MM.1S (cell line): ENCODE measurements around the gene DSCAML1.

Experiments
- DNase-seq: peaks from one replicate; pipeline ENCODE4 v3.0.0-alpha.2; 2015
- H2AFZ ChIP-seq: fragments of 300-600 bp; sonication (generic); 2 replicates; pipeline ENCODE4 v1.6.0; 2016; ENCODE audit warnings: antibody characterized with exemption, low read length
- H3F3A ChIP-seq: fragments of 300-600 bp; sonication (generic); 2 replicates; pipeline ENCODE4 v1.6.1; 2016; ENCODE audit warnings: mild to moderate bottlenecking, antibody characterized with exemption, low read length, moderate library complexity, mixed read lengths; ENCODE audit not compliant: insufficient read depth
- H3K27ac ChIP-seq: fragments of 300-600 bp; sonication (generic); 2 replicates; pipeline ENCODE4 v1.5.1; 2016; ENCODE audit warnings: mild to moderate bottlenecking, low read length
- H3K27me3 ChIP-seq: fragments of 300-600 bp; sonication (generic); replicated peaks from 2 replicates; pipeline ENCODE4 v1.6.0; 2016; ENCODE audit warnings: low read length; ENCODE audit not compliant: insufficient read depth
- H3K36me3 ChIP-seq: fragments of 300-600 bp; sonication (generic); replicated peaks from 2 replicates; pipeline ENCODE4 v1.6.1; 2016; ENCODE audit warnings: mild to moderate bottlenecking, low read length, mixed read lengths; ENCODE audit not compliant: insufficient read depth
- H3K4me1 ChIP-seq: fragments of 300-600 bp; sonication (generic); 2 replicates; pipeline ENCODE4 v1.6.1; 2016; ENCODE audit warnings: low read length, mixed read lengths
- H3K4me2 ChIP-seq: fragments of 300-600 bp; sonication (generic); 2 replicates; pipeline ENCODE4 v1.6.0; 2016; ENCODE audit warnings: low read depth, low read length
- H3K4me3 ChIP-seq: fragments of 300-600 bp; sonication (generic); 2 replicates; pipeline ENCODE4 v1.5.1; 2016; ENCODE audit warnings: low read length, mixed read lengths
- H3K79me2 ChIP-seq: fragments of 300-600 bp; sonication (generic); 2 replicates; pipeline ENCODE4 v1.6.1; 2016; ENCODE audit warnings: mixed run types, low read length, mixed read lengths
- H3K9ac ChIP-seq: fragments of 300-600 bp; sonication (generic); 2 replicates; pipeline ENCODE4 v1.6.1; 2016; ENCODE audit warnings: low read length, mixed read lengths
- H3K9me2 ChIP-seq: fragments of 300-600 bp; sonication (generic); replicated peaks from 2 replicates; pipeline ENCODE4 v1.6.1; 2016; ENCODE audit warnings: mild to moderate bottlenecking, low read length, mixed read lengths; ENCODE audit not compliant: insufficient read depth
- H3K9me3 ChIP-seq: fragments of 300-600 bp; sonication (generic); replicated peaks from 2 replicates; pipeline ENCODE4 v1.6.1; 2016; ENCODE audit warnings: mild to moderate bottlenecking, low read length, mixed read lengths; ENCODE audit not compliant: insufficient read depth
- H4K20me1 ChIP-seq: fragments of 300-600 bp; sonication (generic); 2 replicates; pipeline ENCODE4 v1.6.1; 2016; ENCODE audit warnings: mild to moderate bottlenecking, low read length, moderate library complexity, mixed read lengths; ENCODE audit not compliant: insufficient read depth
- CTCF ChIP-seq: fragments of 300-600 bp; sonication (generic); IDR thresholded peaks from 2 replicates; pipeline ENCODE4 v1.5.1; 2016; ENCODE audit warnings: antibody characterized with exemption, low read length, mixed read lengths
- EZH2 ChIP-seq: fragments of 300-600 bp; sonication (generic); optimal IDR thresholded peaks from 2 replicates; pipeline ENCODE3; 2017; ENCODE audit warnings: low read depth, mild to moderate bottlenecking, antibody characterized with exemption, low read length, mixed read lengths
- EZH2phosphoT487 ChIP-seq: fragments of 300-600 bp; sonication (generic); IDR thresholded peaks from 2 replicates; pipeline ENCODE4 v1.6.1; 2018; ENCODE audit warnings: antibody characterized with exemption, low read length

The DSCAML1 gene

DNA sequence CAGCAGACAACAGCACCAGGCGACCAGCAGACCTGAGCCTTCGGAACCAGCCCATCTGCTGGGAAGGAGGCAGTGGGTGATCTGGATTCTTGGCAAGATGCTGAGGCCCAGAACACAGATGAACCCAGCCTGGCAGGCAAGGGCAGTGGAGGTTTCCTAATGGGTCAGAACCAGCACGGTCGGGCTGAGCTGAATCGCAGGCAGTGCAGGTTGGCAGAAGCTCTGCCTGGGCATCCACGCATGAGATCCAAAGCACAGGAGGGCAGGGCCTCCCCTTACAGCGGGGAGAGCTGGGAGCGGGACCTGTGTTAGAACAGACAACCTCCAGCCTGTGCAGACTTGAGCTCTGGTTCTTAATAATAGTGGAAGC is 47.5 kb downstream of the DSCAML1 start:
- H3K27me3 ChIP-seq: peaks cover 68% of the 10 kb centered on the region
- H3K27ac ChIP-seq: no peak overlapping the region
- DNase-seq: no peak
- no peak overlapping the region for H3K4me2 ChIP-seq
- H3K4me1 ChIP-seq: no peaks in the 10 kb centered on the region
- H3K79me2 ChIP-seq: no peaks in the 10 kb centered on the region
- no peak overlapping the region for H3K9ac ChIP-seq
- H3K36me3 ChIP-seq: no peaks in the 10 kb centered on the region
- no peaks in the 10 kb centered on the region for H3K9me3 ChIP-seq
- no peak overlapping the region for H2AFZ ChIP-seq
- H3K4me3 ChIP-seq: no peak overlapping the region
- no peaks in the 10 kb centered on the region for H3F3A ChIP-seq
- H3K9me2 ChIP-seq: no peaks in the 10 kb centered on the region
- TF ChIP-seq CTCF: no peak
- no peak for TF ChIP-seq EZH2phosphoT487
- TF ChIP-seq EZH2: no peak
- H4K20me1 ChIP-seq: no peaks in the 10 kb centered on the region

DNA sequence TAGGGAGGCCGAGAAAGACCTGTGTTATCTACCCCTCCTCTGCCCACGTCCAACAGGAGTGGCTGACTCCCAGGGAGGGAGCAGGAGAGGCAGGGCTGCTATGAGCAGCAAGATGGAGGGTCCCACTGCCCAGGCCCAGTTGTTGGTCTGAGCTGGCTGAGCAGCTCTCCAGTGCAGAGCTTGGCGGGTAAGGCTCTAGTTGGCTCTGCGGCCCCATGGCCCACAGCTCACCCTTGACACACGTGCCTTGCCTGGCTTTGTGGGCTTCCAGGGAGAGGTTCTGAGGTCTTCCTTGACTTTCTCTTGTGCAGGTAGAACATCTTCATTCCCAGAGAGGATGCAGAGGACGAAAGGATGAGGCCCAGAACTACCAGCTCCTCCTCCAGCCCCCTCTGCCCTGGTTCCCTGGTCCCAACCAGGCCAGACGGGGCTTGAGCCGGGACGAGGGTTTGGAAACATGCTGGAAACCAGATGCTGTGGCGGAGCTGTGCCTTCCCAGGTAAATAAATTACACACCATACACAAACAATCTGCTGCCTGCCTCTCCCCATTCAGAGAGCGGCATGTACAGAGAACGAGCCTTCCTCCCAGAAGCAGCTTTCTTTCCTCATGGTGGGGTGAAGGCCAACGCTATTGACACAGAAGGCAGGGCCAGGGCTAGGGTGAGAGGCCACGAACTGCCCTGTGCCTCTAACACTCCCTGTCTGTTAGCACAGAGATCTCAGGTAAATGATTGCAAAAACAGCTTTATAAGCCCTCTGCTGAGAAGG is 48.1 kb downstream of the DSCAML1 start:
- Histone ChIP-seq H3K9ac (no peak overlapping the region), H3K36me3 (no peaks in the 10 kb centered on the region), H3K27me3 (peaks cover 68% of the 10 kb centered on the region), H2AFZ (no peak overlapping the region), H3K4me3 (no peak overlapping the region), H3K9me3 (no peaks in the 10 kb centered on the region), H3K9me2 (no peaks in the 10 kb centered on the region), H3F3A (no peaks in the 10 kb centered on the region), H3K27ac (no peak overlapping the region), H3K4me1 (no peaks in the 10 kb centered on the region), H3K79me2 (no peaks in the 10 kb centered on the region), H3K4me2 (no peak overlapping the region), H4K20me1 (no peaks in the 10 kb centered on the region)
- no peak for DNase-seq
- no peak for TF ChIP-seq CTCF
- no peak for TF ChIP-seq EZH2
- TF ChIP-seq EZH2phosphoT487: no peak

DNA sequence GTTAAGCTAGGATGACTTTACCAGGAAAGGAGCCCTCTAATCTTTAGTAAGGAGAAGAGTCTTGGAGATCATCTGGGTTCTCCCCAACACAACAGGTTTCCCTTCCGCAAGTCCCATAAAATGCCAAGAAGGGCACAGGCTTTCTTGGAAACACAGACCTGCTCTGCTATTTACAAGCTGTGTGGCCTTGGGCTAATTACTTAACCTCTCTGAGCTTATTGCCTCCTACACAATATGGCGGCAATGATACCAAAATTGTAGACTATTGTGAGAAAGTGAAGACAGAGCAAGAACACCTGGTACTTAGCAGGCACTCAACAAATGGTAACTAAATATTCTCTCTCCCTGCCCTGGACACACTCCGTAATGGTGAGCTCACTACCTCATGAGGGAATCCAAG is 49.1 kb downstream of the DSCAML1 start:
- H3K9me2 ChIP-seq: no peaks in the 10 kb centered on the region
- H3K27me3 ChIP-seq: peaks cover 76% of the 10 kb centered on the region
- no peak overlapping the region for H3K27ac ChIP-seq
- H4K20me1 ChIP-seq: no peaks in the 10 kb centered on the region
- H3K4me3 ChIP-seq: no peak overlapping the region
- H3K36me3 ChIP-seq: no peaks in the 10 kb centered on the region
- no peak for DNase-seq
- H3K4me1 ChIP-seq: no peaks in the 10 kb centered on the region
- H3K9ac ChIP-seq: no peak overlapping the region
- H3K4me2 ChIP-seq: no peak overlapping the region
- H3F3A ChIP-seq: no peaks in the 10 kb centered on the region
- H3K9me3 ChIP-seq: no peaks in the 10 kb centered on the region
- no peak overlapping the region for H2AFZ ChIP-seq
- no peak for TF ChIP-seq EZH2phosphoT487
- no peak for TF ChIP-seq EZH2
- TF ChIP-seq CTCF: no peak
- no peaks in the 10 kb centered on the region for H3K79me2 ChIP-seq
